ENCODE data around the gene LCTL. TPM values are rescaled to one million over a fixed set of nuclear protein-coding genes. Genes with fewer than 3 reads are reported as not detected.

Gene LCTL
- total and polyA plus RNA-seq, 10 of the 15 experiments (the other 5 are each of a cell fraction or from before 2014, with no cell fraction given), result 0.07 to 0.76 (median 0.40) TPM; not detected in 5

GRCh38 chr15:66504563-66505429 lies 61.0 kb downstream of the LCTL start, which contains the start of the genes RPL4 and ZWILCH (continued):
- TF ChIP-seq EGR1 (IDR thresholded peaks at IDR 0.05; ENCODE audit: borderline replicate concordance in 1 of 2, low read depth in 2 of 2, low read length in 2 of 2), result 0 out of 3 replicates have a peak, but pooled peaks of 1 of the 2 experiments have one; percentile 22
- no peak for TF ChIP-seq SP1 (IDR thresholded peaks at IDR 0.05; ENCODE audit: low read depth, low read length)
- peak; percentile 98 for TF ChIP-seq TAF1 (IDR thresholded peaks at IDR 0.05; ENCODE audit: borderline replicate concordance, low read depth, low read length)
- no peak for TF ChIP-seq SUPT20H (IDR thresholded peaks at IDR 0.05; ENCODE audit: borderline replicate concordance, control insufficient read depth, low read depth, low read length)
- TF ChIP-seq LARP7 (IDR thresholded peaks at IDR 0.05), result 0 out of 2 replicates have a peak, but pooled peaks have one; percentile 17
- no peak for TF ChIP-seq HDAC2 (IDR thresholded peaks at IDR 0.05)
- TF ChIP-seq ZNF24 (IDR thresholded peaks at IDR 0.05), result no peak
- no peak; the same call in none of the 2 replicates for TF ChIP-seq MAX (IDR thresholded peaks at IDR 0.05; ENCODE audit: low read depth, low read length)
- TF ChIP-seq CREM (IDR thresholded peaks at IDR 0.05; ENCODE audit: low read depth), result peak; percentile 55; the same call in 1 of the 2 replicates
- TF ChIP-seq ZZZ3 (IDR thresholded peaks at IDR 0.05; ENCODE audit: control insufficient read depth, insufficient read length, low read depth), result no peak
- TF ChIP-seq NBN (IDR thresholded peaks at IDR 0.05), result peak; percentile 91
- 0 out of 2 replicates have a peak, but pooled peaks have one; percentile 91 for TF ChIP-seq WRNIP1 (IDR thresholded peaks at IDR 0.05; ENCODE audit: borderline replicate concordance, low read depth, low read length)
- TF ChIP-seq MTA3 (IDR thresholded peaks at IDR 0.05; ENCODE audit: borderline replicate concordance, low read length), result peak; percentile 17; the same call in 1 of the 2 replicates
- peak; percentile 94 for TF ChIP-seq POLR2AphosphoS2 (IDR thresholded peaks at IDR 0.05; ENCODE audit: low read depth, low read length)
- no peak for TF ChIP-seq ZSCAN29 (IDR thresholded peaks at IDR 0.05)
- TF ChIP-seq SREBF2 (IDR thresholded peaks at IDR 0.05; ENCODE audit: low read length), result no peak
- TF ChIP-seq MXI1 (IDR thresholded peaks at IDR 0.05; ENCODE audit: low read depth, low read length), result peak; percentile 95
- TF ChIP-seq, protein P1, sequence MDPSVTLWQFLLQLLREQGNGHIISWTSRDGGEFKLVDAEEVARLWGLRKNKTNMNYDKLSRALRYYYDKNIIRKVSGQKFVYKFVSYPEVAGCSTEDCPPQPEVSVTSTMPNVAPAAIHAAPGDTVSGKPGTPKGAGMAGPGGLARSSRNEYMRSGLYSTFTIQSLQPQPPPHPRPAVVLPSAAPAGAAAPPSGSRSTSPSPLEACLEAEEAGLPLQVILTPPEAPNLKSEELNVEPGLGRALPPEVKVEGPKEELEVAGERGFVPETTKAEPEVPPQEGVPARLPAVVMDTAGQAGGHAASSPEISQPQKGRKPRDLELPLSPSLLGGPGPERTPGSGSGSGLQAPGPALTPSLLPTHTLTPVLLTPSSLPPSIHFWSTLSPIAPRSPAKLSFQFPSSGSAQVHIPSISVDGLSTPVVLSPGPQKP (IDR thresholded peaks at IDR 0.05; ENCODE audit: low read depth, low read length), result no peak
- no peak for TF ChIP-seq BCL3 (IDR thresholded peaks at IDR 0.05; ENCODE audit: borderline replicate concordance, insufficient read depth, low read depth, low read length, poor library complexity, severe bottlenecking)
- no peak for TF ChIP-seq ZNF274 (IDR thresholded peaks at IDR 0.05; ENCODE audit: insufficient read depth, insufficient read length)
- TF ChIP-seq RFX5 (IDR thresholded peaks at IDR 0.05; ENCODE audit: low read depth, low read length), result no peak
- no peak for TF ChIP-seq EP300 (IDR thresholded peaks at IDR 0.05; ENCODE audit: borderline replicate concordance in 1 of 2, control insufficient read depth in 1 of 2, low read depth in 2 of 2, low read length in 2 of 2)
- no peak for TF ChIP-seq ZNF217 (IDR thresholded peaks at IDR 0.05)
- no peak for TF ChIP-seq USF1 (IDR thresholded peaks at IDR 0.05; ENCODE audit: borderline replicate concordance, extremely low read length, insufficient read depth, low read depth, low read length)
- peak; percentile 84 for TF ChIP-seq SMAD1 (IDR thresholded peaks at IDR 0.05; ENCODE audit: low read depth, partially characterized antibody)
- no peak for TF ChIP-seq DPF2 (IDR thresholded peaks at IDR 0.05)

All from GM12878 (cell line).